HG03575 (cell line): ENCODE measurements around the gene TAF1C.
"Not testable (repeated sequence)": the region's sequence is repeated elsewhere in the genome, so short reads cannot be mapped to it uniquely, and the experiment has no call there.

Experiments used
- ATAC-seq: cut with Tn5 transposase; IDR thresholded peaks from one replicate; pipeline ENCODE4 v1.9.1; 2021; ENCODE audit not compliant: unreplicated experiment, insufficient number of reproducible peaks, low FRiP score; ENCODE audit errors: extremely low read depth

TAF1C gene, protein sequence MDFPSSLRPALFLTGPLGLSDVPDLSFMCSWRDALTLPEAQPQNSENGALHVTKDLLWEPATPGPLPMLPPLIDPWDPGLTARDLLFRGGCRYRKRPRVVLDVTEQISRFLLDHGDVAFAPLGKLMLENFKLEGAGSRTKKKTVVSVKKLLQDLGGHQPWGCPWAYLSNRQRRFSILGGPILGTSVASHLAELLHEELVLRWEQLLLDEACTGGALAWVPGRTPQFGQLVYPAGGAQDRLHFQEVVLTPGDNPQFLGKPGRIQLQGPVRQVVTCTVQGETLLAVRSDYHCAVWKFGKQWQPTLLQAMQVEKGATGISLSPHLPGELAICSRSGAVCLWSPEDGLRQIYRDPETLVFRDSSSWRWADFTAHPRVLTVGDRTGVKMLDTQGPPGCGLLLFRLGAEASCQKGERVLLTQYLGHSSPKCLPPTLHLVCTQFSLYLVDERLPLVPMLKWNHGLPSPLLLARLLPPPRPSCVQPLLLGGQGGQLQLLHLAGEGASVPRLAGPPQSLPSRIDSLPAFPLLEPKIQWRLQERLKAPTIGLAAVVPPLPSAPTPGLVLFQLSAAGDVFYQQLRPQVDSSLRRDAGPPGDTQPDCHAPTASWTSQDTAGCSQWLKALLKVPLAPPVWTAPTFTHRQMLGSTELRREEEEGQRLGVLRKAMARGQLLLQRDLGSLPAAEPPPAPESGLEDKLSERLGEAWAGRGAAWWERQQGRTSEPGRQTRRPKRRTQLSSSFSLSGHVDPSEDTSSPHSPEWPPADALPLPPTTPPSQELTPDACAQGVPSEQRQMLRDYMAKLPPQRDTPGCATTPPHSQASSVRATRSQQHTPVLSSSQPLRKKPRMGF

DNA sequence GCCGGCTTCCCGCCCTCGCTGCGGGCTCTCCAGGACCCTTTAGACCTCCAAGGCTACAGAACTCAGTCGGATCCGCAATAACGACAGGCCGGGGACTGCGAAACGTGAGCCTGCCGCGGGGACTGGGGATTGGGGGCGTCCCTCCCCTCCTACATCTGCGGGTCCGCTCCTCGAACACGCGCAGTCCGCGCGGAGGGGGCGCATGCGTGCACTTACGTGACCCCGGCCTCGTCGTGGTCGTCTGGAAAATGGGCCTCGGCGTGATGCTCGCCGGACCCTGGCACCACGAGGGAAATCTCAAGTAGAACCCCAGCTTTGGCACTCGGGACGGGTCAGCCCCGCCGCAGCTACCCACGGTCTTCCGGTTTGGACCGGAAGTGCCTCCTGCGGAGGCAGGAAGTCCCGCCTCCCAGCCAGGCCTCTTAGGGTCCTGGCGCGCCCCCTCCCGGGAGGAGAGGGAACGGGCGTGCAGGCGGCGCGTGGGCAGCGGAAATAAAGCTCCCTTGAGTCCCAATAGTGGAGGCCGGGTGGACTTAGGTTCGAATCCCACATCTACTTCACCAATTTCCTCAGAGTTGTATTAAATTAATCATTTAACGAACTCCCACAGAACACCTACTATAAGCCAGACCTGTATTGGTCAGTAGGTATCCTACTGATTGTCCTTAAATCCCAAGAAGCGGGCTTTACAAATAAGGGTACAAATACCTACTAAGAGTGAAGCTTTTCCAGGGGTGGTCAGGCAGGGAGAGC is at the start of gene TAF1C:
TAF1C (minus strand) TSS at position 373 of the 753 bp plus-strand sequence. CDS start 2,069 bp downstream, outside the sequence.
- no peak for ATAC-seq

DNA sequence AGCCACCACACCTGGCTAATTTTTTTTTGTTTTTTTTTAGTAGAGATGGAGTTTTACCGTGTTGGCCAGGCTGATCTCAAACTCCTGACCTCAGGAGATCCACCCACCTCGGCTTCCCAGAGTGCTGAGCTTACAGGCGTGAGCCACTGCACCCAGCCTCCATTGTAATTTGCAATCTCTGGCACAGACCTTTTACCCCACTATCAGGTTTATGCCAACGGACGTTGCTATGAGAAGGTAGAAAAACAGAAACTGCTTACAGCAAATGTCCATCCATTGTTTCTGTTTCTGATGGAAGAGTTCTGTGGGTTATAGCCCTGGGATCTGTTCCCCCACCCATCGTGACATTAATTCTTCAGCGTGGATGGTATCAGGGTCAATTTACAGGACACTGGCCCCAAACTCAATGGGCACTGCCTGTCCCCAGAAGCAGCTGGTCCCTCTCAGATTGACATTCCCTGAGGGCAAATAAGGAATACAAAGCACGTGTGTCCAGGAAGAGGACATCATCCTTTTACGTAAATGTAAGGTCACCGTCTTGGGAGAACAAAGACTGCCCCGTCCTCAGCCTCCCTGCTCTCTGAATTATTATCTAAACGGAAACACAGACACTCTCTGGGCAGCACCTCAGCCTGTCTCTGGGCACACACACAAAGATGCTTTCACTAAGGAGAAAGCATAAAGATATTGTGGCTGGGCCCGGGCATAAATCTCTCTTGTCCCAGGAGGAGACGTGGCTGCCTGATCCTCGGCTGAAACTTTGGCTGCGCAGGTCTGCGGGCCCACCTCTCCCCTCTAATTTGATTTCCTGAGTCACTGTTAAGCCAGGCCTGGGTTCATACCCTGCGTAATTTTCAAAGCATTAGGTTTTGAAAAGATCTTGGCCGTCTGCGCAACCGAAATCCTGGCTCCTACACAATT is 47.7 kb upstream of the TAF1C start:
- no peak for ATAC-seq

DNA sequence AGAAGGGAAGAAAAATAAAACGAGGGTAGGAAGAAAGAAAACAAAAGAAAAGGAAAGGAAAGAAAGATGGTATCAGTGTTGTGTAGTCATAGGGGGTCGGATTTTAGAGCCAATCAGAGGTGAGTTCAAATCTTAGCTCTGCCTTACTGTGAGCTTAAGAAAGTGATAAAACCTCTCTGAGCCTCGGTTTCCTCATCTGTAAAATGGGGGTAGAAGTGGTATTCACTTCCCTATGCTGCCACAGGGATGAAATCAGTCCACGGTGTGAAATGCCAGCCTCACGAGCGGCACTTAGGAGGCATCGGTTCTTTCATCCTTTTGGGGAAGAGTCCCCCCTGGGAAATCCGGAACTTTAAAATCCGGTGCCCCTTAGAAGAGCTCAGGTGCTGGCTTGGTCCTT is 46.9 kb upstream of the TAF1C start:
- no peak for ATAC-seq

DNA sequence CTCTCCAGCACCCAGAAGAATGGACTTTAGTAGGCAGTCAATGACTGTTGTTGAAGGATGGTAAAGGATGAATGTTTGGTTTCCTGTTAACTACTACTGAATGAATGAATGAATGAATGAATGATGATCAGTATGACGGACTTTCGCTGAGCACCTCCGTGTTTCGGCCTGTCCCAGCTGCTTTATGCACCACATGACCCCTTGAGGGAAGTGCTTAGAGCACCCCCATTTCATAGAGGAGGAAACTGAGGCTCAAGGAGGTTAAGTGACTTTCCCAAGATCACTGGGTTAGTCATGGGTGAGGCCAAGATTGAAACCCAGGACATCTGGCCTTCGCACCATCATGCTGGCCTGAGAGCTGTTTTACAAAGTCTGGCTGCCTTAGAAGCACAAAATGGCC is 46.1 kb upstream of the TAF1C start:
- no peak for ATAC-seq

DNA sequence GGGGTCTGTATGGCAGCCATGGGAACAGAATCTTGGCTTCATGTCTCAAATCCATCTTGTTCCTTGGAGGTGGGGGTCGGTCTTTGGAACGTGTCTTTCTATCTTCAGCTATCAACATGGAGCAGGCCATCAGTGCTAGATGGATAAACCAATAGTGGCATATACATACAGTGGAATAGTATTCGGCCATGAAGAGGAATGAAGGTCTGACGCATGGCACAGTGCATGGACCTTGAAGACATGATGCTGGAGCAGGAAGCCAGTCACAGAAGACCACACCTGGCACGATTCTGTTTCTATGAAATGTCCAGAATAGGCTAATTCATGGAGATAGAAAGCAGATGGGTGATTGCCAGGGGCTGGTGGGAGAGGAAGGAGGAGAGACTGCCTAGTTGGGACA is 45.2 kb upstream of the TAF1C start:
- ATAC-seq = no peak

DNA sequence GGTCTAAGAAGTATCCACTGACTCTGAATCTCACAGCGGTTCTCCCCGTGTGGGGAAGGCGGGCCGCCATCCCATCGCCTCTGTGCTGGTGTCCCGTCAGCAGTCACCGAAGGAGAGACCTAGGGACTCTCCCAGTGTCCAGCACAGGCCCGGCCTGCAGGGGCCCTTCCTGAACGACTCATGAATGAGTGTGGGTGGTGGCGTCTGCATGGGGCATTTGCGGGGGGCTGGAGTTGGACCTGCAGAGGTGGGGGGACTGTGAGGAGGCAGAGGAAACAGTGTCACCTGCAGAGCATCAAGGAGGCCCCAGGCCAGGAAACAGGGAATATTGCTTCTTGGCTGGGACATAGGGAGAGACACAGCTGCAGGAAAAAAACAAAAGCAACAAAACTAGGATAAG is 42.6 kb upstream of the TAF1C start:
- ATAC-seq = no peak

DNA sequence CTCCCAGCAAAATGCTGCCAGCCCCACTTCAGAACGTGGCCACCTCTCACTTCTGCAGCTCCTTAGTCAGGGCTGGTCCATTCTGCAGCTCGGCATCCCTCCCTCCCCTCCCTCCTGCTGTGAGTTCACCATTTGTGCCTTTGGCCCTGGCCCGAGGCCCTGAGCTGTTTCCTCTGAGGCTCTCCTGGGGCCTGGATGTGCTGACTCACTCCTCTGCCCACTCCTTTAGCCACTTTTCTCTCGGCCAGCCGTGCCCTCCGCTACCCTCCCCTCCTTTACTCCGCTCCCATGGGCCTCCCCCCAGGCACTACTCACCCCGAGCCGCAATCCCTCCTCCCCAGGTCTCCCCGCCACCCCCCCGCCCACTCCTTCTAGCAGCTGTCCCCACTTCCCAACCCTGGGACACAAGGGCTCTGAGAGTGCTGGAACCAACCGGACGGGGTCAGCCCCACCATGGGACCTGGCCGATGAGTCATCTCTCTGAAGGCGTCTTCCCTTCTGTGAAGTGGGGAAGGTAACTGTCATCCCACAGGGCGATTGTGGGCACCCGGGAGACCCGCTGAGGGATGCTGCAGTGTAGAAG is 41.5 kb upstream of the TAF1C start:
- no peak for ATAC-seq

DNA sequence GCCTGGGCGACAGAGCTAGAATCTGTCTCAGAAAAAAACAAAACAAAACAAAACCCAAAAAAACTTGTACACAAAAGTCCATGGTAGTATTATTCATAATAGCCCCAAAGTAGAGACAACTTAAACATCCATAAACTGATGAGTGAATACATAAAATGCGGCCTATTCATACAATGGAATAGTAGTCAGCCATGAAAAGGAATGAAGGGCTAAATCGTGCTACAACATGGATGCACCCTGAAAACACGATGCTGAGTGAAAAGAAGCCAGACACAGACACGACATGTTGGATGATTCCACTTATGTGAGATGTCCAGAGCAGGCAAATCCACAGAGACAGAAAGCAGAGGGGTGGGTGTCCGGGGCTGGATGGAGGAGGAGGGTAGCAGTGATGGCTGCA is 40.7 kb upstream of the TAF1C start:
- ATAC-seq = no peak

DNA sequence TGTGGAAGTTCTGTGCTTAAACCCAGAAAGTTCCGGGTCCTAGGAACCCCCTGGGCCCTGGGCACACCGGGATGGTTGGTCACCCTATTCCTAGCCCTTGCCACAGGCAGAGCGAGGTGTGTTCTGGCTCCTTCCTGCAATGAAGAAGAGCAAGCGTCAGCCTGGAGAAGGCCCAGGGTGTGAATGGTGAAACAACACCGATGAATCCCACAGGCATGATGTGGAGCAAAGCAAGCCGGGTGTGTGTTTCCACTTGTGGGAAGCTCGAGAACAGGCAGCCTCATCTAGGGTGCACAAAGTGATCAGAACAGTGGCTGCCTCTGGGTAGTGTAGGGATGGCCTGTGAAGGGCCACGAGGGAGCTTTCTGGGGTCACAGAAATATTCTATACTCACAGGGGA is 39.2 kb upstream of the TAF1C start:
- ATAC-seq = no peak

DNA sequence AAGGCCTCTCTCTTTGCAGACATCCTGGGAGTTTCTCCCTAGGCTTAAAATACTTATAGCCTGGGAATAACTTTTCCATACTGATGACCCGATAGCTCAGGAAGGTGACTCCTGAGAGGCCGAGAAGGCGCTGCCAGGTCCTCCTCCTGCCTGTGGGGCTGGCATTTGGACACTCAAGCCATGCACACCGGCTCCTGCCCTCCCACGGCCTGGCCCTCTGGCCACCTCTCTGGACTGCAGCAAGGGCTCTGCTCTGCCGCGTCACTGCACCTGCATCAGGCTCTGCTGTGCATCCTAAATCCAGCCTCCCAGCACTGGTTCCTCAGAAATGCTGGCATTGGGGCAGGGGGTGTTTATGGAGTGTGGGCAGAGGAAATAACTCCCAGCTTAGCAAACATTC is 38.7 kb upstream of the TAF1C start:
- ATAC-seq = no peak

DNA sequence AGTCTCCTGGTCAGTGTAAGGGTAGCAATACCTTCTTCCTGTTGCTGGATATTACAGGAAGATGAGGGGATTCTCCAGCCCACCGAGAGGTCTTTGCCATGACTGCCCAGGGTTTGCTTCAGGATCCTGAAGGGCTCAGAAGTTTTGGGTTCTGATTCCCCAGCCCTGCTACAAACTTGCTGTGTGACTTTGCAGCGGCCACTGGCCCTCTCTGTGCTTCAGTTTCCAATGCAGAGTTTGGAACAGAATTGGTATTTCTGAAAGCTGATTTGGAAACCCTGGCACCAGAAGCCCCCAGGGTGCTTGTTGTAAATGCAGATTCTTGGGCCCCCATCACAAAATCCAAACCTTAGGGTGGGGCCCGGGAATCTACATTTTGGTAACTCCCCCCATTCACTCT is 38.3 kb upstream of the TAF1C start:
- ATAC-seq = no peak

DNA sequence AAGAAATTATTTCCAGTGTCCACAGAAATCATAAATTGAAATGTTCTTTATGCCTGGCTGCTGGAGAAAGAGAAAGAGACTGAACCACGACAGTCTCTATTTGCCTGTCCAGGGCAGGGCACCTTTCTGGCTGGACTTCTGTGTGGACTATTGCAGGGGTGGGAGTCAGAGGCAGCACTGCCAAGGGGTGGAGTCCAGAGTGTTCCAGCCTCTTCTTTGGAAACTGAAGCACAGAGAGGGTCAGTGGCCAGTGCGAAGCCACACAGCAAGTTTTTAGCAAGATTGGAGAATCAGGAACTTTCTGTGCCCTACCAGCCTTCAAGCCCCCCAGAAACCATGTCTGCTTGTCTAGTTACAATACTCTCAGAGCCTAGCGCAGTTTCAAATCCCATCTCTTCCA is 37.7 kb upstream of the TAF1C start:
- no peak for ATAC-seq

DNA sequence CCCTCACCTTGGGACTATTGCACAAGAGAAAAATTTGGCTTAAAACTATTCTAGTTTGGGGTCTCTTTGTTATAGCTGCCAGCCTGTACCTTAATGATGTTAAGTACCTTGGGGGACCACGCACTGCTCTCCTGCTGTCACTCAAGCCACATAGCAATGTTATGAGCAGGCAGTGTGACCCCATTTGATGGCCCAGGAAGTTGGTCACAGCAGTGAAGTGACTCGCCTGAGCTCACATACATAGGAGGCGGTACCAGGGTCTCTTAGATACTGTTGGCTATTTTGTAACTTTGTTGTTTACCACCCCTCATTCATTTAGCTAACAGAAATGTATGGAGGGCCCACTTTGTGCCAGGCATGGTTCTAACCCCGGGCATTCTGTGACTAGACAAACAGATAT is 36.6 kb upstream of the TAF1C start:
- ATAC-seq = no peak

DNA sequence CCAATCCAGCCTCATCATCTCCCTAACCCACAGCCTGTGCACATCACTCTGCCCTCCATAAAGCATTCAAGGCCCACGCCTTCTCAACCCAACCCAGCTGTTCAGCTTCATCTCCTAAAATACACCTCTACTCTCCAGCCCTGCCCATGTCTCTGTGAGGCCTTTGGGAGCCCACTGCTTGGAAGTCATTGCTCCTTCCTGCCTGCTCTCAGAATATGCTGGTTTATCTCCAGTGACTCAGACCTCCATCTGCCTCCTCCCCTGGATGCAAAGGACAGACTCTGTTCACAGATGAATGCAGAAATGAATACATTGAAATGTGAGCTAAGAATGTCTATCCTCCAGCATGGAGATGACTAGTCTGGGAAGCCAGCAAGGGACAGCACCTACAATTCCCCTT is 34.0 kb upstream of the TAF1C start:
- no peak for ATAC-seq

DNA sequence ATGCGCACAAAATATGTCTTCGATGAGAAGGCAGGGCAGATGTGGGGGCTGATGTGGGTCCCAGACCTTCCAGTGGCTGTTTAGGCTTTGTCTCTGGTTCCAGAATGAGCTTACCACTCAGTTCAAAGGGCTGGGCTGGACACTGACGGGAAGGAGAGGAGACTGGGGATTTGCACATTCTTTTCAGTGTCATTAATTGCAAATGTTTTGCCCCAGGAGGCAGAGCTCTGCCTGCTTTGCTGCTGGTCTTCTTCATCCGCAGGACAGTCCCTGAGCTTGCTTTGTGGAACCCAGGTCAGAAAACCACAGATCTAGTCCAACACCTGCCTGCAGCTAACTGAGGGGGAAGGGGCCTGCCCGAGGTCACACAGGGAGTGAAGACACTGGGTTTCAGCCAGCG is 32.1 kb upstream of the TAF1C start:
- no peak for ATAC-seq

DNA sequence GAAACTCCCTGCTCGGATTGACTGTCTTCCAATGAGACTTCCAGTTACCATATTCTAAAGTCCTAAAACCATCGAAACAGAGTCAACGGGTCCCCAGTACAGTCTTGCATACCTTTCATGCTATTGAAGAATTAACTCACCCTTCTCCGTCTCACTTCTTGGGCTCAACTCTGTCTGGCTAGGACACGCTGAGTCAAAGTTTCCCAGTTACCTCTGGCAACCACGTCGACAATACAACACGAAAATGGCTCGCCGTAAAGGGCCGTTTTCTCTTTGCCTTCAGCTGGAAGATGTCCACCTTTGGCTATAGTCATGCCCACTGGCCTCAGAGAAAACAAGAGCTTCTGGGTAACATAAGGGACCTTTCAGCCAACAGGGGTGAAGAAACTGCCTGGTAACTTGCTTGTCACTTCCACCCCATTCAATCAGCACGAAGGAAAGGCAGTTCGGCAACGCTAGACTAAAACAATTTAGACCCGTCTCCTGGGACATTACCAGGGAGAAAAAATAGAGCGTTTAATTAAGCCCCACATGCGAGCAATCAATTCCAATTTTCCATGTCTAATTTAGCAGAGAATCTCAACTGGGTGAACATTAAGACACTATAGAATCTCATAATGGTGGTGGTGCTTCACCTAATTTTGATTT is 31.4 kb upstream of the TAF1C start:
- ATAC-seq = no peak

DNA sequence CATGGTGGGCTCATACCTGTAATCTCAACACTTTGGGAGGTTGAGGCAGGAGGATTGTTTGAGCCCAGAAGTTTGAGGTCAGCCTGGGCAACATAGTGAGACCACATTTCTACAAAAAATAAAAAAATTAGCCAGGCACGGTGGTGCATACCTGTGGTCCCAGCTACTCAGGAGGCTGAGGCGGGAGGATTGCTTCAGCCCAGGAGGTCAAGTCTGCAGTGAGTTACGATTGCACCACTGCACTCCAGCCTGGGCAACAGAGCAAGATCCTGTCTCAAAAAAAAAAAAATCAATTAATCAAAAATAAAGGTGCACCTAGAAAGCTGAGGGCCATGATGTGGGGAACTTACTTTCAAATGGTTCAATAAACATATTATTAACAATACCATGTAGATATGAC is 29.3 kb upstream of the TAF1C start:
- ATAC-seq = not testable (repeated sequence)

DNA sequence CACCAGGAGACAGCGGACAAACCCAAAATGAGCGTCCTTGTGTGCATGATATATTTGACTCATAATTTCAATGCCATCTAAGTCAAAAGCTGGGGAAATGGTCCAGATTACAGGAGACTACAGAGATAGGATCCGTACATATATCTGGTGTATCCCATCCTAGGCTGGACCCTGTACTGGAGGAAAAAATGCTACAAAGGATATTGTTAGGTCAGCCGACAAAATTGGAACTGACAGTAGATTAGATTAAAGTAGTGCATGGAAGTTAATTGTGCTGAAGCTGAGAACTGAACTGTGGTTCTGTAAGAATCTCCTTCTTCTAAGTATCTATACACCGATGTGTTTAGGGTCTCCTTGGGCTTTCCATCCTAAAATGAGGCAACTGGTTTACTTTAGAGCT is 28.7 kb upstream of the TAF1C start:
- ATAC-seq = no peak
